ENCODE measurements around the gene TEX38.
"Not testable (repeated sequence)": the region's sequence is repeated elsewhere in the genome, so short reads cannot be mapped to it uniquely, and the experiment has no call there.

The TEX38 gene

GRCh38 chr1:46646331-46646730 is 25.3 kb upstream of the TEX38 start:
- DNase-seq (ENCODE audit: low read depth) = no peak
- H3K4me3 ChIP-seq (ENCODE audit: low read depth, low read length) = no peak overlapping the region
- no peak for TF ChIP-seq CTCF (IDR thresholded peaks at IDR 0.05; ENCODE audit: low read depth, low read length, missing control alignments)
- in situ Hi-C loops (cut with HindIII; ENCODE audit: low sequenced_read_pairs) = no loop called here

- no peak overlapping the region for H3K4me3 ChIP-seq (ENCODE audit: low read depth, low read length)
- in situ Hi-C loops (cut with HindIII; ENCODE audit: low sequenced_read_pairs) = no loop called here
- DNase-seq (ENCODE audit: low read depth) = no peak
- no peak for TF ChIP-seq CTCF (IDR thresholded peaks at IDR 0.05; ENCODE audit: low read depth, low read length, missing control alignments)
These were observed 24.8 kb upstream of the TEX38 start for GRCh38 chr1:46646844-46647243.

GRCh38 chr1:46647611-46648010 is 24.0 kb upstream of the TEX38 start:
- H3K4me3 ChIP-seq (ENCODE audit: low read depth, low read length) = no peak overlapping the region
- no peak for DNase-seq (ENCODE audit: low read depth)
- no peak for TF ChIP-seq CTCF (IDR thresholded peaks at IDR 0.05; ENCODE audit: low read depth, low read length, missing control alignments)
- in situ Hi-C loops (cut with HindIII; ENCODE audit: low sequenced_read_pairs) = no loop called here

- H3K4me3 ChIP-seq (ENCODE audit: low read depth, low read length) = no peak overlapping the region
- TF ChIP-seq CTCF (IDR thresholded peaks at IDR 0.05; ENCODE audit: low read depth, low read length, missing control alignments) = no peak
- no peak for DNase-seq (ENCODE audit: low read depth)
- in situ Hi-C loops (cut with HindIII; ENCODE audit: low sequenced_read_pairs) = no loop called here
These were observed 21.9 kb upstream of the TEX38 start for GRCh38 chr1:46649764-46650163.

GRCh38 chr1:46650491-46650890 is 21.2 kb upstream of the TEX38 start:
- no peak for DNase-seq (ENCODE audit: low read depth)
- in situ Hi-C loops (cut with HindIII; ENCODE audit: low sequenced_read_pairs) = no loop called here
- no peak for TF ChIP-seq CTCF (IDR thresholded peaks at IDR 0.05; ENCODE audit: low read depth, low read length, missing control alignments)
- no peak overlapping the region for H3K4me3 ChIP-seq (ENCODE audit: low read depth, low read length)

- H3K4me3 ChIP-seq (ENCODE audit: low read depth, low read length); in situ Hi-C loops (cut with HindIII; ENCODE audit: low sequenced_read_pairs); DNase-seq (ENCODE audit: low read depth): not testable (repeated sequence)
These were observed 20.5 kb upstream of the TEX38 start for GRCh38 chr1:46651152-46651551.

GRCh38 chr1:46652321-46653100 is 19.1 kb upstream of the TEX38 start:
- no peak for TF ChIP-seq CTCF (IDR thresholded peaks at IDR 0.05; ENCODE audit: low read depth, low read length, missing control alignments)
- no peak for DNase-seq (ENCODE audit: low read depth)
- H3K4me3 ChIP-seq (ENCODE audit: low read depth, low read length) = no peak overlapping the region
- in situ Hi-C loops (cut with HindIII; ENCODE audit: low sequenced_read_pairs) = no loop called here

Data from astrocyte of the cerebellum (primary cell).